Stimulated activated CD8-positive, alpha-beta memory T cell treated with anti-CD3 and anti-CD28 coated beads, Interleukin-4, amount 100 ng/mL, for 1 hour (primary cell): ENCODE results near the gene NLGN3.

ENCODE experiments used
- DNase-seq, 2 donors: peaks; one replicate each; pipeline ENCODE4 v3.0.0-alpha.2; 2020; ENCODE audit warnings: low read depth in 2 of 2, low spot score in 1 of 2

The NLGN3 gene

GRCh38 chrX:71212536-71212935, 67.9 kb downstream of the NLGN3 start:
- DNase-seq, result no peak

DNA sequence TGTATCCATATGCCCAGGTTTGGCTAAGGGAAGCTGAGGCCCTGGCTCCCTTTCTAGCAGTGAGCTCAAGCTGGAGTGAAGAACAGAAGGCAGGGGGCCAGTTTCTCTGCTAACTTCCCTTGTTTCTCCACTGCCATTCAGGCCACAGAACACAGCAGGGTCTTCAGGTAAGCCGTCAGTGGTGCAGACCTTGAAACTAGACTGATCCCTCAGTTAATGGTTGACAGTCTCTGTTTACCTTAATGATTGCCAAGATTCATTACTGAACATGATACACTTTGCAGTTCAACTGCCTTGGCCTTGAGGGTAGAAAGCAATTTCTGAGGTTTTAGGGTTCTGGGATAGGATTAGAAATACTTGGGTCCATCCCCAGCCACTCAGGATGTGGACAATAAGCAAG, 69.5 kb downstream of the NLGN3 start:
- no peak for DNase-seq

DNA sequence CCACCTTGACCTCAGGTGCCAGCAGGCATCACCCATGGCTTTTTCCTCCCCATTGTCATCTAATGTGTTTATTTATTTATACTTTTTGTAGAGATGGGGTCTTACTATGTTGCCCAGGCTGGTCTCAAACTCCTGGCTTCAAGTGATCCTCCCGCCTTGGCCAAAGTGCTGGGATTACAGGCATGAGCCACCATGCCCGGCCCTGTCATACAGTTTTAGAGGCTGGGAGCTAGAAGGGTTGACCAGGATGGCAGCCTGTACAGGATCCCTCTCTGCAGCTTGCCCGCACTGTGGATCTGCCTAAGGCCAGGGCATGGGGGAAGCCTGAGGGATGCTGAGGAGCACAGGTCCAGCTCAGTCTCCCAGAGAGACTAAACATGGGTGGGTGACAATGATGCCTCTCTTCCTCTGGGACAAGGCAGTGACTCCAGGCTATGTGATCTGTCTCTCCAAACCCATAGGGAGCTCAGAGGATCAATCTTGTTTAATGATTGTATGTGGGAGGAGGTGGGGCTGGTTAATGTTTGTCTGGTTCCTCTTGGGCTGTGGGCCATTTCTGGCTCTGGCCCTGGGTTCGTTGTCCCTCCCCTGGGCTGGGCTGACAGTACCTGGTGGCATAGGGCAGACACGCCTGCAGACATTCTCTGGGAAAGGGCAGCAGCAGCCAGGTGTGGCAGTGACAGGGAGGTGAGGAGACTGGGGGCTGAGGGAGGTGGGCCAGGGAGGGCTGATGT, 70.1 kb downstream of the NLGN3 start:
- no peak for DNase-seq

- no peak for DNase-seq
These were observed 70.8 kb downstream of the NLGN3 start for GRCh38 chrX:71215338-71215912.

DNA sequence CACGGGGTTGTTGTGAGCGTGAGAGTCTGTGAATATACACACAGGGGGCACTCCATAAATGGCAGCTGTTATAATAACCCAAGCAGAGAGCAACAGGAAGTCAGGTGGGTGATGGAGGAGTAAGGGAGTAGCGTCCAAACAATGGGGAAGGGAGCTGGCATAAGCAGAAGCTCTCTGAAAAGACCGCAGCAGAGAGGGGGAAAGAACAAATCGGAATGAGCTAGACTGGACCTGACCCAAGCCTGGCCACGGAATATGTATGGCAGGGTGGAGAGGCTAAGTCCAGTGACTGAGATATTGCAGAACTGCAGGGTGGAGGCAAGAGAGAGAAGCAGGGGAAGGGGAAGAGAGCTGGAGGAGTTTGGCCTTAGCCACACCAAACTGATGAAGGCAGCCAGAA, 71.8 kb downstream of the NLGN3 start:
- no peak for DNase-seq

DNA sequence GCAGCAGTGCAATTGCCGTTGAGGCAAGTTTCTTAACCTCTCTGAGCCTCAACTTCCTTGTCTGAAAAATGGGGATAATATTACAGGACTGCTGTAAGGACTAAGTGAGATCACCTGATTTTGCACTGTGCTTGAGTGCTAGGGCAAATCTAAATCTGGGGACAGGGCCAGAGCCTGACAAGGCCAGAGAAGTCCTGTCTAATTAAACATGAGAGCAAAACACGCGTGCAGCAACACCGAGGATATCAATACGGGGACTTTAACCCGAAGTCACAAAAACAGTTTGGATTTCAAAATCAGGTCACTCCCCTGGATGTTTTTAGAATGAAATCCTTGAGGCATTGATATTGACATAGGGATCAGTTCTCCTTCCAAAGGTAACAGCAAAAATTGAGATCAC, 72.7 kb downstream of the NLGN3 start:
- no peak for DNase-seq
